CD14-positive monocyte (primary cell): ENCODE measurements around the gene PPP1R13B. TPM values are rescaled to one million over a fixed set of nuclear protein-coding genes. Genes with fewer than 3 reads are reported as not detected.

Source experiments
- DNase-seq, 3 donors: peaks; one replicate each; pipeline ENCODE4 v3.0.0-alpha.2; 2011 to 2022
- H2AFZ ChIP-seq: 2 replicates; pipeline ENCODE4 v1.6.0; 2012; ENCODE audit warnings: mild to moderate bottlenecking, low read depth, low read length, inconsistent platforms; ENCODE audit not compliant: insufficient read depth, poor library complexity, severe bottlenecking
- H3K27ac ChIP-seq, 2 donors: 1 replicate in 1 of 2; 2 replicates in 1 of 2; pipeline ENCODE4 v1.5.1; 2012 to 2013; ENCODE audit warnings: low read length in 2 of 2, control low read depth in 1 of 2, inconsistent platforms in 1 of 2, low read depth in 1 of 2, mild to moderate bottlenecking in 1 of 2
- H3K27me3 ChIP-seq, 2 donors: one replicate each; pipeline versions ENCODE4 v1.6.0 to v1.6.1; 2011 to 2013; ENCODE audit warnings: low read length in 2 of 2; ENCODE audit not compliant: control insufficient read depth in 2 of 2, insufficient read depth in 2 of 2
- H3K36me3 ChIP-seq, 2 donors: replicated peaks in 1 of 2; 1 replicate in 1 of 2; 2 replicates in 1 of 2; pipeline versions ENCODE4 v1.5.1 to v1.6.1; 2012 to 2013; ENCODE audit warnings: low read length in 2 of 2, control low read depth in 1 of 2, inconsistent platforms in 1 of 2, mild to moderate bottlenecking in 1 of 2; ENCODE audit not compliant: insufficient read depth in 2 of 2, control insufficient read depth in 1 of 2
- H3K4me1 ChIP-seq, 2 donors: 1 replicate in 1 of 2; 2 replicates in 1 of 2; pipeline versions ENCODE4 v1.5.1 to v1.6.1; 2012 to 2013; ENCODE audit warnings: low read length in 2 of 2, control low read depth in 1 of 2, inconsistent platforms in 1 of 2, mild to moderate bottlenecking in 1 of 2, moderate library complexity in 1 of 2; ENCODE audit not compliant: insufficient read depth in 2 of 2, control insufficient read depth in 1 of 2
- H3K4me2 ChIP-seq: replicated peaks from 2 replicates; pipeline ENCODE3; 2012; ENCODE audit warnings: low read length, moderate library complexity, mild to moderate bottlenecking; ENCODE audit not compliant: poor library complexity, severe bottlenecking; ENCODE audit errors: extremely low read depth
- H3K4me3 ChIP-seq, 3 experiments: fragments of 200-600 bp in 1 of 3; sonication (generic) in 1 of 3; replicated peaks in 1 of 3; 1 replicate in 2 of 3; 2 replicates in 1 of 3; pipeline ENCODE4 v1.5.1; 2011 to 2013; ENCODE audit warnings: low read length in 3 of 3, mild to moderate bottlenecking in 3 of 3, control low read depth in 2 of 3, low read depth in 2 of 3, inconsistent platforms in 1 of 3, moderate library complexity in 1 of 3
- H3K79me2 ChIP-seq: 2 replicates; pipeline ENCODE4 v1.6.0; 2012; ENCODE audit warnings: mild to moderate bottlenecking, control low read depth, inconsistent platforms, low read length, moderate library complexity; ENCODE audit not compliant: insufficient read depth
- H3K9ac ChIP-seq: 2 replicates; pipeline ENCODE4 v1.6.0; 2017; ENCODE audit warnings: low read length, mild to moderate bottlenecking; ENCODE audit not compliant: insufficient read depth, poor library complexity, severe bottlenecking
- H3K9me3 ChIP-seq, 2 donors: replicated peaks in 1 of 2; 1 replicate in 1 of 2; 2 replicates in 1 of 2; pipeline versions ENCODE4 v1.5.1 to v1.6.1; 2012 to 2013; ENCODE audit warnings: low read length in 2 of 2, control low read depth in 1 of 2; ENCODE audit not compliant: control insufficient read depth in 1 of 2, insufficient read depth in 1 of 2
- H4K20me1 ChIP-seq: 2 replicates; pipeline ENCODE4 v1.6.0; 2012; ENCODE audit warnings: mild to moderate bottlenecking, low read length, control low read depth, moderate library complexity; ENCODE audit not compliant: insufficient read depth
- H3K27ac Mint-ChIP-seq, 7 donors: one replicate each; pipeline ENCODE4 v1.8.0; 2020; ENCODE audit warnings: mild to moderate bottlenecking in 7 of 7, mixed read lengths in 7 of 7, moderate library complexity in 6 of 7, inconsistent platforms in 2 of 7
- H3K27me3 Mint-ChIP-seq, 3 donors: one replicate each; pipeline ENCODE4 v1.8.0; 2021 to 2022; ENCODE audit warnings: low read depth in 3 of 3, mild to moderate bottlenecking in 3 of 3, mixed read lengths in 3 of 3, moderate library complexity in 3 of 3, inconsistent platforms in 1 of 3
- H3K36me3 Mint-ChIP-seq, 2 donors: one replicate each; pipeline ENCODE4 v1.8.0; 2020; ENCODE audit warnings: mixed read lengths in 2 of 2, inconsistent platforms in 1 of 2, mild to moderate bottlenecking in 1 of 2
- H3K4me1 Mint-ChIP-seq: one replicate; pipeline ENCODE4 v1.8.0; 2020; ENCODE audit warnings: mild to moderate bottlenecking, mixed read lengths
- H3K4me3 Mint-ChIP-seq, 2 donors: one replicate each; pipeline ENCODE4 v1.8.0; 2020; ENCODE audit warnings: mild to moderate bottlenecking in 2 of 2, mixed read lengths in 2 of 2, moderate library complexity in 1 of 2
- H3K9me3 Mint-ChIP-seq, 7 donors: one replicate each; pipeline ENCODE4 v1.8.0; 2020 to 2022; ENCODE audit warnings: mixed read lengths in 7 of 7, mild to moderate bottlenecking in 6 of 7, moderate library complexity in 6 of 7, inconsistent platforms in 2 of 7
- WGBS: methylation state at CpG from one replicate; pipeline ENCODE4 v1.1.5; 2013; ENCODE audit warnings: missing lambda C conversion rate; ENCODE audit not compliant: insufficient coverage; 5-methylcytosine and 5-hydroxymethylcytosine counted together
- intact Hi-C, 2 donors: fragments of 100-400 bp; cut with micrococcal nuclease; formaldehyde crosslinking; loops; one replicate each; pipeline versions ENCODE4 v1.15.0 to v1.15.1; 2023
- polyA plus RNA-seq, 3 donors: library from polyadenylated mRNA; depleted of rRNA in 1 of 3; unstranded in 2 of 3; stranded (reverse) in 1 of 3; fragments of 300-500 nt in 2 of 3; fragments of >200 nt in 1 of 3; fragmentation: Illumina TruSeq in 2 of 3; gene quantifications; 1 replicate in 2 of 3; 2 replicates in 1 of 3; pipeline ENCODE4 v1.2.3, GENCODE V29; 2012 to 2021
- TF ChIP-seq, protein P1 (sequence below): fragments of 200-600 bp; IDR thresholded peaks from one replicate; pipeline ENCODE4 v1.8.0; 2022; ENCODE audit warnings: antibody characterized with exemption, mild to moderate bottlenecking

Gene PPP1R13B
- polyA plus RNA-seq, 3 donors: 0.48 to 1.1 (median 0.99) TPM

DNA sequence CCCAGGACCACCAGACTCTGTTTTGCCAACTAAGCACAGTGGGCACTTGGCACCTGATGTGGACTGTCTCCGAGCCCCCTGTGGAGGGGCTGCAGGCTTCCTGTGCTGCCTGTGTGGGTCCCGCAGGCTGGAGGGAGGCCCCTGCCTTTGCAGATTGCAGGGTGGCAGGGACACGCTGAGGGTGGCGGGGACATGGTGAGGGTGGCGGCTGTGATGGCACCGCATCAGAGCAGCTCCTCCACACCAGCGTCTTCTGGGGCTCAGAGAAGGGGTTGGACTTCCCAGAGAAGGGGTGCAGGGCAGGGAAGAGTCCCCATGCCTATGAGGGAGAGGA lies 123.7 kb downstream of the PPP1R13B start:
- H3K27me3 Mint-ChIP-seq: peaks cover 0 to 2% (median 0%) of the 10 kb centered on the region in 3 donors
- H2AFZ ChIP-seq: no peak overlapping the region
- no peaks in the 10 kb centered on the region for H3K9me3 Mint-ChIP-seq
- peaks cover 7% of the 10 kb centered on the region for H3K79me2 ChIP-seq
- H3K4me1 ChIP-seq: no peaks in the 10 kb centered on the region
- intact Hi-C loops: no loop called here
- H3K9ac ChIP-seq: no peak overlapping the region
- no peak overlapping the region for H3K27ac ChIP-seq
- H3K9me3 ChIP-seq: no peaks in the 10 kb centered on the region
- TF ChIP-seq, protein P1, sequence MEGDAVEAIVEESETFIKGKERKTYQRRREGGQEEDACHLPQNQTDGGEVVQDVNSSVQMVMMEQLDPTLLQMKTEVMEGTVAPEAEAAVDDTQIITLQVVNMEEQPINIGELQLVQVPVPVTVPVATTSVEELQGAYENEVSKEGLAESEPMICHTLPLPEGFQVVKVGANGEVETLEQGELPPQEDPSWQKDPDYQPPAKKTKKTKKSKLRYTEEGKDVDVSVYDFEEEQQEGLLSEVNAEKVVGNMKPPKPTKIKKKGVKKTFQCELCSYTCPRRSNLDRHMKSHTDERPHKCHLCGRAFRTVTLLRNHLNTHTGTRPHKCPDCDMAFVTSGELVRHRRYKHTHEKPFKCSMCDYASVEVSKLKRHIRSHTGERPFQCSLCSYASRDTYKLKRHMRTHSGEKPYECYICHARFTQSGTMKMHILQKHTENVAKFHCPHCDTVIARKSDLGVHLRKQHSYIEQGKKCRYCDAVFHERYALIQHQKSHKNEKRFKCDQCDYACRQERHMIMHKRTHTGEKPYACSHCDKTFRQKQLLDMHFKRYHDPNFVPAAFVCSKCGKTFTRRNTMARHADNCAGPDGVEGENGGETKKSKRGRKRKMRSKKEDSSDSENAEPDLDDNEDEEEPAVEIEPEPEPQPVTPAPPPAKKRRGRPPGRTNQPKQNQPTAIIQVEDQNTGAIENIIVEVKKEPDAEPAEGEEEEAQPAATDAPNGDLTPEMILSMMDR: no peak
- no peak overlapping the region for H3K4me2 ChIP-seq
- no peaks in the 10 kb centered on the region for H3K4me1 Mint-ChIP-seq
- H3K27ac Mint-ChIP-seq: peak overlapping the region in 1 of 7 donors; percentile 41
- H3K36me3 ChIP-seq: peaks cover 15 to 27% of the 10 kb centered on the region in 2 donors
- peaks cover 36% of the 10 kb centered on the region for H4K20me1 ChIP-seq
- no peak overlapping the region for H3K4me3 Mint-ChIP-seq
- no peak for DNase-seq
- H3K27me3 ChIP-seq: no peaks in the 10 kb centered on the region
- peaks cover 6 to 22% of the 10 kb centered on the region in 2 donors for H3K36me3 Mint-ChIP-seq
- WGBS: 85% methylated on average over 7 of the region's 7 CpGs
- H3K4me3 ChIP-seq: no peak overlapping the region

DNA sequence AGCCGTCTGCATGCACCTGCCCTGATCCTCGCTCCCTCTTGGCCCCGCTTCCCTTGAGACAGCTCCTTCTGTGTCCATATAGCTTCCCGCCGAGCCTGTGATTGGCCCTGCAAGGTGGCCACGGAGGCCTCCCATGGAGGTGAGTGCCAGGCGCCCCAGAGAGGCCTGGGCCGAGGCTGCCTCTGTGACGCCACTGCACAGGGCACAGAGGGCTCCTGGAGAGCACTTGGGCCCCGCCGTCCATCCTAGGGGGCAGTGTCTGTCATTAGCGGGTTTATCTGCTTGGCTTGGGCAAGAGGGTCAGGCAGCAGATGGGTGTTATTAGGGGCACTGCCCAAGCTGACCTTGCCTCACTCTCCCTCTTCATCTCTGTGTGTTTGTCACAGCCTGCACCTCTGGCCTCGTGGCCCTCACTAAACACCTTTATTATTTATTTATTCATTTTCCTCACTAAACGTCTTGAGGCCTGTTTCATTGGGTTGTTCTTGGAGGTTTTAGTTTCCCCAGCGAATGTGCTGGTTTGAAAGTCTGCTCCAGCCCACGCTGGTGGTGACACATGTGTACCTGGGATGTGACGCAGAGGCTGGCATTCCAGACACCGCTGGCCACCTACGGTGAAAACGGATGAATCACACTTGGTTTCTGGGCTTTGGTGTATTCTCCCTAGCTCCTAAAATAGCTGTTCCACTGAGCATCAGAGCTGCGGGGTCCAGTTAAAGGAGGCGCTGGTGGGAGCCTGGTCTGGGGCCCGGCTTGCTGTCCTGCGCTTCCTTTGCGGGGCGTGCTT lies 125.8 kb downstream of the PPP1R13B start:
- TF ChIP-seq, protein P1: no peak
- Mint-ChIP-seq H3K27ac (no peak overlapping the region), H3K36me3 (peaks cover 13 to 26% of the 10 kb centered on the region in 2 donors), H3K27me3 (peaks cover 0 to 2% (median 0%) of the 10 kb centered on the region in 3 donors), H3K4me1 (peaks cover 13% of the 10 kb centered on the region), H3K9me3 (no peaks in the 10 kb centered on the region), H3K4me3 (no peak overlapping the region)
- H3K4me3 ChIP-seq: no peak overlapping the region
- no peak overlapping the region for H3K4me2 ChIP-seq
- H3K4me1 ChIP-seq: peaks cover 5% of the 10 kb centered on the region in 2 donors
- H3K27me3 ChIP-seq: no peaks in the 10 kb centered on the region
- no peak overlapping the region for H3K9ac ChIP-seq
- H3K27ac ChIP-seq: no peak overlapping the region
- H3K79me2 ChIP-seq: peaks cover 26% of the 10 kb centered on the region
- peaks cover 56% of the 10 kb centered on the region for H4K20me1 ChIP-seq
- WGBS: 94% methylated on average over 19 of the region's 26 CpGs
- no peak overlapping the region for H2AFZ ChIP-seq
- H3K9me3 ChIP-seq: no peaks in the 10 kb centered on the region
- intact Hi-C loops: no loop called here
- no peak for DNase-seq
- H3K36me3 ChIP-seq: peaks cover 4 to 13% of the 10 kb centered on the region in 2 donors
